Ascending aorta (tissue), 2 donors: ENCODE measurements around the gene RASSF3. TPM values are rescaled to one million over a fixed set of nuclear protein-coding genes. Genes with fewer than 3 reads are reported as not detected.

Experiments used
- DNase-seq, 2 donors: peaks; one replicate each; pipeline ENCODE4 v3.0.0-alpha.2; 2019; ENCODE audit warnings: low spot score in 2 of 2
- H3K27ac ChIP-seq, 2 donors: fragments of 200-600 bp; sonication (generic); one replicate each; pipeline ENCODE4 v1.5.1; 2016 to 2017; ENCODE audit warnings: mild to moderate bottlenecking in 1 of 2
- H3K27me3 ChIP-seq: fragments of 200-600 bp; sonication (generic); one replicate; pipeline ENCODE4 v1.5.1; 2017
- H3K36me3 ChIP-seq, 2 donors: fragments of 200-600 bp; sonication (generic); one replicate each; pipeline ENCODE4 v1.5.1; 2016
- H3K4me1 ChIP-seq, 2 donors: fragments of 200-600 bp; sonication (generic); one replicate each; pipeline ENCODE4 v1.5.1; 2016 to 2017; ENCODE audit warnings: mild to moderate bottlenecking in 1 of 2
- H3K4me3 ChIP-seq, 2 donors: fragments of 200-600 bp; sonication (generic); one replicate each; pipeline ENCODE4 v1.5.1; 2016 to 2017; ENCODE audit warnings: mild to moderate bottlenecking in 1 of 2
- H3K9me3 ChIP-seq, 2 donors: fragments of 200-600 bp; sonication (generic); one replicate each; pipeline ENCODE4 v1.5.1; 2016
- CTCF ChIP-seq, 3 experiments: fragments of 200-600 bp in 2 of 3; fragments of 450-650 bp in 1 of 3; sonication (generic) in 2 of 3; IDR thresholded peaks; one replicate each; pipeline ENCODE4 v1.5.1; 2016 to 2019; ENCODE audit warnings: antibody characterized with exemption in 3 of 3, mild to moderate bottlenecking in 1 of 3, moderate library complexity in 1 of 3
- intact Hi-C: fragments of 100-400 bp; cut with DNase I; formaldehyde crosslinking; loops from one replicate; pipeline ENCODE4 v1.15.1; 2023
- total RNA-seq: library from RNA; depleted of rRNA; stranded (reverse); fragments of >200 nt; gene quantifications from one replicate; pipeline ENCODE4 v1.1.0, GENCODE V29; 2016

RASSF3 gene
- total RNA-seq, 1 donor from 2014 or later = 79.6 TPM

DNA sequence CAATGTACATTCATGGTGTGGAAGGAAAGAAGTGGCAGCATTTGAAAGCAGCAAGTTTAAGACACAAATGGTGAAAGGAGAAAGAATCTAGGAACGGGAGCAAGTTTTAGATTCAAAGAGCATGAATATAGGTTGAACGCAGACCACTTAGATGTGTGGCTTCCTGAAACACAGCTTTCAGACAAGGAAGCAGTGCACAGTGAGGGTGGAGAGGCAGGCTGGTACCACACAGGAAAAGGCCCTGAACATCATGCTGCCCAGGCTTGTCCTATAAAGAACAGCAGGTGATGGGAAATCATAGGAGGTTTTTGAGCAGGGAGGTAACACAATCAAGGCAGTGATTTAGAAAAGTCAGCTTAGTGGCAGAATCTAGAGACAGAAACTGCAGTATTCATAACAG is 113.3 kb downstream of the RASSF3 start:
- no peaks in the 10 kb centered on the region for H3K27me3 ChIP-seq
- no peaks in the 10 kb centered on the region for H3K4me1 ChIP-seq
- no peak overlapping the region for H3K27ac ChIP-seq
- peaks cover 30 to 62% of the 10 kb centered on the region in 2 donors for H3K36me3 ChIP-seq
- intact Hi-C loops = no loop called here
- no peak for DNase-seq
- no peaks in the 10 kb centered on the region for H3K9me3 ChIP-seq
- TF ChIP-seq CTCF (IDR thresholded peaks at IDR 0.05) = no peak
- no peak overlapping the region for H3K4me3 ChIP-seq

GRCh38 chr12:64724201-64724745 is 114.0 kb downstream of the RASSF3 start:
- no peak overlapping the region for H3K27ac ChIP-seq
- TF ChIP-seq CTCF (IDR thresholded peaks at IDR 0.05) = no peak
- intact Hi-C loops = no loop called here
- H3K36me3 ChIP-seq = peaks cover 29 to 63% of the 10 kb centered on the region in 2 donors
- H3K27me3 ChIP-seq = no peaks in the 10 kb centered on the region
- H3K4me1 ChIP-seq = no peaks in the 10 kb centered on the region
- H3K9me3 ChIP-seq = no peaks in the 10 kb centered on the region
- no peak for DNase-seq
- no peak overlapping the region for H3K4me3 ChIP-seq

DNA sequence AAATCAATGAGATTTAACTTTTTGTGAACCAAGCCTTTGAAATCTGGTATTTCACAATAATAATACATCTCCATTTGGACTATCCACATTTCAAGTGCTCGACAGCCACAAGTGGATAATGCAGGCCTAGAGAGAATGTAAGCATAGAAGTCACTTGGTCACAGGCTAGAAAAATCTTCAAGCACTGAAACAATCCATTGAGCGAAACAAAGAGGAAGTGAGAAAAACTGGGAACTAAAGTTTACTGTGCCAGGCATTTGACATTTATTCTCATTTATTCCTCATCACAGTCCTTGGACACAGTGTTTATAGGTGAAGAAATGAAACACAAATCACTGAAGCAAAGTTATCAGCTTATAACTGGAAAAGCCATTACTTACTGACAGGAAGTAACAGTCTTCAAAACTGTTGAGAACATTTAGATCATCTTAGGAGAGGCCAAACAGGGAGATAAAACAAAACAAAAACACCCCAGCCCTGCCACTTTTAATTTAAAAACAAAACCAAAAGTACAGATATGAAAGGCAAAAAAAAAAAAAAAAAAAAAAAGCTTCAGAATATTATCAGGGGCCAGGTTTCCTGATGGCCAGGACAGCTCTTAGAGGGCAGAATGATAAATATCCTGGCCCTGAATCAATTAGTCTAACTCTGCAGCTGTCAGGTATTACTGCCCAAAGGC is 119.8 kb downstream of the RASSF3 start:
- peaks cover 10 to 26% of the 10 kb centered on the region in 2 donors for H3K36me3 ChIP-seq
- intact Hi-C loops = no loop called here
- DNase-seq = no peak
- H3K4me3 ChIP-seq = no peak overlapping the region
- H3K9me3 ChIP-seq = no peaks in the 10 kb centered on the region
- TF ChIP-seq CTCF (IDR thresholded peaks at IDR 0.05) = no peak
- peak overlapping the region in 1 of 2 donors; percentile 22 for H3K27ac ChIP-seq
- no peaks in the 10 kb centered on the region for H3K4me1 ChIP-seq
- H3K27me3 ChIP-seq = no peaks in the 10 kb centered on the region

GRCh38 chr12:64730588-64730969 is 120.3 kb downstream of the RASSF3 start:
- H3K27ac ChIP-seq = no peak overlapping the region
- H3K4me3 ChIP-seq = no peak overlapping the region
- H3K27me3 ChIP-seq = no peaks in the 10 kb centered on the region
- H3K9me3 ChIP-seq = no peaks in the 10 kb centered on the region
- intact Hi-C loops = no loop called here
- DNase-seq = no peak
- no peak for TF ChIP-seq CTCF (IDR thresholded peaks at IDR 0.05)
- peaks cover 10 to 30% of the 10 kb centered on the region in 2 donors for H3K36me3 ChIP-seq
- H3K4me1 ChIP-seq = no peaks in the 10 kb centered on the region

GRCh38 chr12:64731683-64732082 is 121.4 kb downstream of the RASSF3 start:
- no peak for DNase-seq

More at GRCh38 chr12:64731683-64732082, 121.4 kb downstream of the RASSF3 start:
- Histone ChIP-seq H3K36me3 (peaks cover 19 to 40% of the 10 kb centered on the region in 2 donors), H3K4me1 (no peaks in the 10 kb centered on the region), H3K27ac (no peak overlapping the region), H3K9me3 (no peaks in the 10 kb centered on the region), H3K4me3 (no peak overlapping the region), H3K27me3 (no peaks in the 10 kb centered on the region)
- intact Hi-C loops = no loop called here
- no peak for TF ChIP-seq CTCF (IDR thresholded peaks at IDR 0.05)
